HG02943 (cell line): Measurements from ENCODE around the gene MAPKAPK3.

Experiments
- ATAC-seq: cut with Tn5 transposase; IDR thresholded peaks from one replicate; pipeline ENCODE4 v1.9.1; 2021; ENCODE audit warnings: mild to moderate bottlenecking, low read depth, moderate library complexity; ENCODE audit not compliant: unreplicated experiment

The MAPKAPK3 gene

DNA sequence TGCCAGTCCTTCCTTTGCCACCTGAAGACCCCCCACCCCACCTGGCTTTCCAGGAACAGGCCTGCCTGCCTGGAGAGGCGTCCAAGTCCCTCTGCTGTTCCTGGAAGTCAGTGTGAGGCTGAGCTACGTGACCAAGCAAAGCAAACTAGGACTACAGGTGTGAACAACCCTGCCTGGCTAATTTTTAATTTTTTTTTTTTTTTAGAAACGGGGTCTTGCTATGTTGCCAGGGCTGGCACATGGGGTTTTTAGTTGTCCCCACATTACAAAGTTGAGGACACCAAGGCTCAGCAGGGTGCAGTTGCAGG lies 30.2 kb upstream of the MAPKAPK3 start:
- no peak for ATAC-seq

DNA sequence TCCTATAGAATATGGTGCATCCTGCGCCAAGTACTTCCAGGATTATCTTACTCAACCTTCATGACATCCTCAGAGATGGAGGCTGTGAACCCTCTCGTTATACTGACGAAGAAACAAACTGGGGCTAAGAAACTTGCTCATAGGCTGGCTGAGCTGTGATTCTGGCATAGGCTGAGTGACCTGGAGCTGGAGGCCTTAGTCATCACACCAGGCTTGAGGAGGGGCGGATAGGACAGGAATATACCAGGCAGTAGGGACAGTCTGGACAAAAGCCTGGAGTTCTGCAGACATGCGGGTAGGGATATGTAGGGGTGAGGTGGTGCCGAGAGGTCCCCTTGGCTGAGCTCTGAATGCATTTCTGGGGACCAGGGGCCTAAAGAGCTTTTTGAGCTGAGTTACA lies 29.6 kb upstream of the MAPKAPK3 start:
- ATAC-seq = no peak

DNA sequence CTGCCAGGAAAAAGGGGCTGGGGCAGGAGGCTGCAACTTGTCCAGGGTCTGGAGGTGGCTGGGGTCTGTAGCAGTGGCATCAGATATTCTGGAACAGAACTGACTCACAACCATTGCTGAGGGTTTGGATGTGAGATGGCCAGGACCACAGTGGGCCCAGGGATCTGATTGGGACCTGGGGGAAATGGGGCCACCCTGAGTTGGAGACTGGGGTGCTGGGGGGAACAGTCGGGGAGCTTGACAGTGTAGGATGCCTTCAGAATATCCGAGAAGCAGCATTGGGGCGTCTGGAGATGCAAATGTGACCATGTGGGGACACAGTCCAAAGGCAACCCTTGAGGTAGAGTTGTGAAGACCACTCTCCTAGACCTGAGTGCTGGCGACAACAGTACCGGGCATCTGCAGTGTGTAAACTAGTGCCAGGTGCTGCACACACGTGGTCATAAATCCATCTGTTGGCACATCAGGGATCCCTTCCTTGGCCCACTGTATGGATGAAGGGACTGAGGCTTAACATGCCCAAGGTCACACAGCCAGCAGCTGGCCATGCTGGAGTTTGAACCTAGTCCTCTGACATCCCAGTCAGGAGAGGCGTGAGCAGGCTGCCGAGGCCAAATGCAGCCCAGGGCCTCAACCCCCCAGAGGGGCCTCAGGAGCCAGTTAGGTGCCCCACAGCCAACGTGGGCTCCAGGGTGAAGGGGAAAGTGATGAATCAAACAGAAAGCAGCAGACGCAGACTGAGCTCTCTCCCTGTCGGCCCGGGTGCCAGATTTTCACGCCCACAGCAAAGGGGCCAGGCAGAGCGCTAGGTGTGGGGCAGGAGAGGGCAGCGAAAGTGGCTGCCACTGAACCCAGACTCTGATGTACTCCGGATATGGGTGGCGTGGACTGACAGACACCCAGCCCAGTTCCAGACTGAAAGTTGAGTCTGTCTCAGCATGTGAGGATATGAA lies 28.9 kb upstream of the MAPKAPK3 start:
- ATAC-seq = no peak

DNA sequence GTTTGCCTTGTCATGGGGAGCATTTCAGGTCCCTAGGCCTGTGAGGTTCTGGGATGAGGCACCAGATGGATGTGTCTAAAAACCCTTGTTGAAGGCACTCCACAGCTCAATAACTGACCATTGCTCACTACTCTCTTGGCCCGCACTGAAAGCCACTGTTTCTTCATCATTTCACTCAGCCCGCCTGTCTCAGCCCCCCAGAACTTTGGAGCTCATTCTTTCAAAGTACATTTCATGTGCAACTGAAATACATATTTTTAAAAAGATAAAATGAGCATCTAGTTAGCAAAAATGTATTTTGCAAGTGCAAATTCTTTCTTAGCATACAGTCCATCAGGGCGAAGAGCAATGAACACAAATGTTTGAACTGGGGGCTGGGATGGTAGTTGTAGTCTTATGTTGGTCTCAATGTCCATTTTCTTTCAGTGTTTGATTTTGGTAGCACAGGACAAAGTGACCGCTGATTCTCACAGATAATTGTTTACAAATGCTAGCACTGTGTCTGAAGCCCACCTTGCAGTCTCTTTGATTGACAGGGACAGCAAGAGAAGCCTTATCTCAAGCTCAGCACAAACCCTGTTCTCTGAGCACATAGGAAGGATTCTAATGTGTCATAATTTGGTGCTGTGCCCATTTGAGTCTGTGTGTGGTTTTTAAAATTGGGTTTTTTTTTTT lies 28.1 kb upstream of the MAPKAPK3 start:
- ATAC-seq = no peak

DNA sequence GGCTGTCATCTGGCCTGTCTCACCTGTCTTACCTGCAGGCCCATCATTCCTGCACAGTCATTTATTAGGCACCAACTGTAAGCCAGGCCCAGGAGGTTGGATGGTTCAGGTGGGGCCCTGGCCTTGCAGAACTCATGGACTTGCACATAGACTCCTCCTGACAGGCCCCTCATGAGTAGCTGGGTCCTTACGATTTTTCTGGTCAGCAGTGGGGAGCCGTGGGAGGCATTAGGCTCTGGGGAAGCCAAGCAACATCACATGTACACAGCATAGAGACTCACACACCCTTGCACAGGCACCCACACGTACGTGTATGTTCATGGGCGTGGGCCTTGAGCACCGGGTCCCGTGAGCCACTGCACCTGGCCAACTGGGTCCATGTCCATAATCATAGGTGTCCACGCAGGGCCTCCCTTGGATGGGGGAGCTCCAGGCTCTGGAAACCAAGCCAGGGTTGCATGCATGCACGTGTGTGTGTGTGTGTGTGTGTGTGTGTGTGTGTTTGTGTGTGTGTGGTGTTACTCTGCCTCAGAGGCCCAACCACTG lies 25.7 kb upstream of the MAPKAPK3 start:
- peak; percentile 12 for ATAC-seq

DNA sequence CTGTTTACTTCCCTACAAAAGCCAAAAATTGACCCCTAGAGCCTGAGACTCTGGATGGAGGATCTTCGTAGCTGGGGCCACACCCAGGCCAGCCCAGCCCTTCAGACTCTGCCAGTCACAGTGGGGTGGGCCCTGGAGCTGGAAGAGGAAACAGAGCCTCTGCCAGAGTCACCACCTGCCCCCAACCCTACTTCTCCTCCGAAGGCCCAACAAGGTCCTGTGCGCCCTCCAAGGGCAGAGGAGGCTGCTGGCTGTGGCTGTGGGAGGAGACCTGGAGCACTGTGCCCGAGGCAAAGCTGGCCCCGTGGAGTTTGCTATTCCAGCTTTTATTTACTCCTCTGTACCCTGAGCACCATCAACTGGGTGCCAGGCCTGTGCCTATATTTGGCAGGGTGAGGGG lies 24.4 kb upstream of the MAPKAPK3 start:
- no peak for ATAC-seq

DNA sequence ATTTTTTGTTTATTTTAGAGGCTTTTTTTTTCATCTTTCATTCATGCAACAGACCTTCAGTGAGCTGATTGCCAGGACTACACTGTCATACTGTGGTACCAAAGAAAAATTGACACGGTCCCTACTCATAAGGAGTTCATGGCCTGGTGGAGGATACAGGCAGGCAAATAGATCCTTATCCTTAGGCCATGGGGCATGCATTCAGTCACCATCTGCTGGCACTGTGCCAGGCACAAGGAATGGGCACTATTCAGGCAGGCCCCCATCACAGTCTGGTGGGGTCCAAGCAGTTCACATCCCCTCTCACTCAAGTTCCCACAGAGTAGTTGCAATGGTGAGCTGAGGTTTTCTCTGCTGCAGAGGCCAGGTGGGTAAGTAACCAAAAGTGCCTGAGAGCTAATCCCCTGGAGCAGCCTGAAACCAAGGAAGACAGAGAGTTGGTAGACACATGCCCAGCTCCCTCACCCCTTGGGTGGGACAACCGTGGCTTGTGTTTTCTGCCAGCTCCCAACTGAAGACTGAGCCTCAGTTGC lies 22.6 kb upstream of the MAPKAPK3 start:
- no peak for ATAC-seq

DNA sequence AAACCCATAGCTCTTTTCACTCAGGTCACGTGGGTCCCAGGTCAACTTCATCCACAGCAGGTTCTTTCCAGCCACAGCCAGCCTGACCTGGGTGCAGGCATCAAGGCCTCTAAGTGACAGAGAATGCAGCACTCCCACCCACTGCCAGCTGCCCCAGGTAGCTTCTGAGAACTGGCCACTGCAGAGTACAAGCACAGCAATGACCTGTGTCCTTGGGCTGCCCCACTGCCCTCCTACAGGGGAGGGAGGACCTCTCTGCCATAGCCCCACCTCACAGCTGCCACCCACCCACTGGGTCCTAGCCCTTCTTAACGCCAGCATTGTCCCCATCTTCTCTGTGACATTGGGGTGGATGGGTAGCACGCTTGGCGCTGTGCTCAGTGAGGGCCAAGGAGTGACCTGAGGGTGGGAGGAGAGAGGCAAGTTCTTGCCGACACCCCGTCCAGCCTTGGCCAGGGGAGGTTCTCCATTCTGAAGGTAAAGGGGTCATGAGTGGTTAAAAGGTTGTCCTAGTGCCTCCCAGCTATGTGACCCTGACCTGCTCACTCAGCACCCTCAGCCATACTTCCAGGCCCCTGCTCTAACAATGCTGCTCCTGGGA lies 17.7 kb upstream of the MAPKAPK3 start:
- no peak for ATAC-seq

DNA sequence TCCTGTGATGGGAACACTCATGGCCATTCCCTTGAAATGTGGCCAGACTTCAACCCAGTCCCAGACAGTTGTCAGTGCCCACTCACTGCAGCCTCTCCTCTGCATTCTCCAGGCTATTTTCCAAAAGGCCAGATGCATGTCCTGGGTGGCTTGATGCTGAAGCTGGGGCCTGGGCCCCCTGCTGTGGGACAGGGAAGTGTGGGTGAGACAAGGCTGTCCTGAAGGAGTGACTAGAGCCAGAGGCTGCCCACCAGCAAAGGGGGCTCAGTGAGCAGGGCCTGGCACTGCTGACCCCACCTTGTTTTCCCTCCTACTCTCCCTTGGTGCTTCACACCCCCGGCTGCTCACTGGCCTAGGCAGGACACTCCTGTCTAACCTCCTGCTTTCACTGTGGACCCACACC lies 17.2 kb upstream of the MAPKAPK3 start:
- ATAC-seq = no peak

DNA sequence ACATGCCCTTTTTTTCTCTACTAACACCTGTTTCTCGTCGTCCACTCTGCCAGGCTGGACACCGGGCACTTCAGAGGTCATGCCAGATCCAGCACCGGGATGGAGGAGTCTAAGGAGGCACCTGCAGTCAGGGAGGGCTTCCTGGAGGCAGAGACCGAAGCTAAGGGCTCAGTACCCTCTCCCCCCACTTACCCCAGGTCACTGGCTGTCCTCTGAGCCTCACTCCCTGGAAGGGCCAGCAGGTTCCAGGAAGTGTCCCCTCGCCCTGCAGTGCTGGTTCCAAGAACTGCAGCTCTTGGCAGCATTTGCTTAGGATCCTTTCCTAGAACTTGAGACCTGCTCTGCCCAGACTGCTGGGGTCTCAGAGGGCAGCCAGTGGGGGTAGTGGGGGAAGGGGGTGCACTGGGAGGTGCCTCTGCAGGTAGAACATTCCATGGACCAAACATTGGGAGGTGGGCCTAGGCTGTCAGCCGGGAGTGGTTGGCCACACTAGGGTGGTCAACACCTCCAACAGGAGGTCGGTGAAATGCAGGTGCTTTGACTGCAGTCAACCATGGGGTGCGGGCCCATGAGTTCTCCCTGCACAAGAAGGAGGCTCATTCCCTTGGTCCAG lies 16.7 kb upstream of the MAPKAPK3 start:
- no peak for ATAC-seq

DNA sequence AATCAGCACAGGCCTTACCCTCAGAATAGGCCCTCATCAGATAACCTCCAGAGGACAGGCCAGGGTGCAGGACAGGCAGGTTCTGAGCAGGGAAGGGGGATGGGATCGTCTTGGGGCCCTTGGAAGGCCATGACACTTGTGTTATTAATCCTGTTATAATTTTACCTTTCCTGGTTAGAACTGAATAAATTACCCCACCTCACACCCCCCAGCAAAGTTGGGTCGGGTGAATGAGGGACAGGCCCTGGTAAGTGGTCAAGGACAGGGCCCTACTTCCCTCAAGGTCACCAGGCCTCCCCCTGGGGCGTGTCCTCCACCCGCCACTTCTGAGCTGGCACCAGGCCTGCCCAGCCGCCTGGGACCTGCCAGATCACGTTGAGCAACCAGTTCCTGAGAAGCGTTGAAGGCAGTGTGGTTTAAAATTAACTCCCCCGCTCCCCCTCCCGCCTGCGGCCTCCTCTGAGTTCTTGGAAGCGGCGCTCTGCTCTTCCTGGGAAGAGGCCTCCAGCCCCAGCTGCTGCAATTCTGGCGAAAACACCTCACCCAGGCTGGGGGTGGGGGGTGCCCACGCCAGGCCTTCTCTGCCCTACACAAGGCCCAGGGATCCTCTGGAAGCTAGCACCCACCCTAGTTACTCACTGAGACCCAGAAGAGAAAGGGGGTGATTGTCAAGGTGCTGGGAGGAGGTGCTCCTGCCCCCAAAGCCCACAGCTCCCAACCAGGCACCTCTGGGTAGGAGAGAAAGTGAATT lies 15.9 kb upstream of the MAPKAPK3 start:
- no peak for ATAC-seq

DNA sequence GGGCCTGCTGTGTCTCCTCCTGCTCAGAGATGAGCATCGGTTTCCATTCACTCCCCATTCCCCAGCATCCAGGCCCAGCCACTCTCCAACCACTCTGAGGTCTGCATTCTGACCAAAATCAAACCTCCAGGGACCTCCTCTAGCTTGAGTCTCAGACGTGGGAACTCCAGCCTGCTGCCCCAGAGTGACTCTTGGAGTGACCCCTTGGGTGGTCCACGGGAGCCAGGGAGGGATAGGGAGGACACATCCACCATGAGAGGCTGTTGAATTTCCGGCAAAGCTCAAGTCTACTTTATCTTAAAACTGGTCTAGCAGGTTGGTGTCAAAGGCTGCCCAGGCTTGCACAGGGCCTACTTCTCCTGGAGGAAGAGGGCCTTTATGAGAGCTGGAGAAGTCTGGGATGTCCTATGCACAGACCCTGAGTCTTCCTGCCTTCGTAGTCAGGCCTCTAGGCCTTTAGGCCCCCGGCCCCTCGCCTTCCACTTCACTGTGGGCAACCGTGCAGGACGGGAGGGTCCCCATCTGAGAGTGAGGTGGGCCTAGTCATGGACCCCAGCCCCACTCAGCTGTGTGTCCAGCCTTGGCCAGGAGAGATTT lies 14.3 kb upstream of the MAPKAPK3 start:
- ATAC-seq = no peak

DNA sequence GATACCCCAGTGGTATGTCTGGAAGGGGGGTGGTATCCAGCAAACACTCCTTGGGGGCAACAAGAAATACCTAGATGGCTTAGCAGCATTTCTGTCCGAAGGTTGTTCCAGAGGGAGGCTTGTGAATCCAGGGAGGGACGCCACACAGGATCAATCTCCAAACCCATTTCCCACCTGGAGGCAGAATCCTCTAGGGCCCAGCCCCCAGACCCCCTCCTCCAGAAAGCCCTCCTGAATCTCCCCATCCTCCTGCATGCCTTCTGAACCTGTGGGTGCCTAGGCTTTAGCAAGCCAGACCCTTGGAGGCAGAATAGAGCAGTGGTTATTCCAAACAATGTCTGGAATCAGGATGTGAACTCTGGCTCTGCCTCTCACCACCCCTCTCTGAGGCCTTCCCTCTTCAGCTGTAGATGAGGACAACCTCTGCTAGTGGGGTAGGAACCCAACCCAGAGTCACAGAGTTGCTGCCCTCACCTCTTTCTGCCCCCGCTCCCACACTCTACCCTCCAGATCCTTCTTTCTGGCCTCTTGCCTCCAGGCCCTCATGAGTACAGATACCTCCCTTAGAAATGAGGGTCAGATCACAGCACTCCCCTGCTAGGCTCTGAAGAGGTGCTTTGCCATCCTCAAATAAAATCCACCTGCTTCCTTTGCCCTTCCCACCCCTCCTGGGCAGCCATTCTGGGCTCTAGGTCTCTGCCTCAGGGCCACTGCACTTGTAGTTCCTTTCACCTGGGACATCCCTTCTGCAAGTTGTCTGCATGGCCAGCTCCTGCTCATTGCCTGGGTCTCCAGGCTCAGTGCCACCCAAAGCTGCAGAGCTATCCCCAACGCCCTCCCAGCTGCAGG lies 13.5 kb upstream of the MAPKAPK3 start:
- ATAC-seq = no peak

DNA sequence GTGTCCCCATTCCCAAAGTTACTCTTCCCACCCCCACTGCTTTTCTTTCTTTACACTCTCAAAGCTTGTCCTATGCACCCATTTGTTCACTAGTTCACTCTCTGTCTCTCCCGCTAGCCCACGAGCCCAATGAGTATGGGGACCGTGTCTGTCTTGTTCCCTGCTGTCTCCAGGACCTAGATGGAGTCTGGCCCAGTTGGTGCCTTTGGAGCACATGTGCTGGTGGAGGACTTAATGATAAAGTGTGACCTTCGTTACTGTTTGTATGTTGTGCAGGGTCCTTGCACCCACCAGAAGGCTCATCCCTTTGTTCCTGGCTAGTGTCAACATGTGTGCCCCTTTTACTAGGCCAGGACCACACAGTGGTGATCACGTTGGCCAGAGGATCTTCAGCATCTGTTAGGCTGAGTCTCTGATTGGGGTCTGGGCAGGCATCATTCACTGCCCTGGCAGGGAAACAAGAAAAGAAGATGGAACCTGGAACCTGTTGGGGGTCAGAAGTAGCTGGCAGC lies 12.8 kb upstream of the MAPKAPK3 start:
- no peak for ATAC-seq

DNA sequence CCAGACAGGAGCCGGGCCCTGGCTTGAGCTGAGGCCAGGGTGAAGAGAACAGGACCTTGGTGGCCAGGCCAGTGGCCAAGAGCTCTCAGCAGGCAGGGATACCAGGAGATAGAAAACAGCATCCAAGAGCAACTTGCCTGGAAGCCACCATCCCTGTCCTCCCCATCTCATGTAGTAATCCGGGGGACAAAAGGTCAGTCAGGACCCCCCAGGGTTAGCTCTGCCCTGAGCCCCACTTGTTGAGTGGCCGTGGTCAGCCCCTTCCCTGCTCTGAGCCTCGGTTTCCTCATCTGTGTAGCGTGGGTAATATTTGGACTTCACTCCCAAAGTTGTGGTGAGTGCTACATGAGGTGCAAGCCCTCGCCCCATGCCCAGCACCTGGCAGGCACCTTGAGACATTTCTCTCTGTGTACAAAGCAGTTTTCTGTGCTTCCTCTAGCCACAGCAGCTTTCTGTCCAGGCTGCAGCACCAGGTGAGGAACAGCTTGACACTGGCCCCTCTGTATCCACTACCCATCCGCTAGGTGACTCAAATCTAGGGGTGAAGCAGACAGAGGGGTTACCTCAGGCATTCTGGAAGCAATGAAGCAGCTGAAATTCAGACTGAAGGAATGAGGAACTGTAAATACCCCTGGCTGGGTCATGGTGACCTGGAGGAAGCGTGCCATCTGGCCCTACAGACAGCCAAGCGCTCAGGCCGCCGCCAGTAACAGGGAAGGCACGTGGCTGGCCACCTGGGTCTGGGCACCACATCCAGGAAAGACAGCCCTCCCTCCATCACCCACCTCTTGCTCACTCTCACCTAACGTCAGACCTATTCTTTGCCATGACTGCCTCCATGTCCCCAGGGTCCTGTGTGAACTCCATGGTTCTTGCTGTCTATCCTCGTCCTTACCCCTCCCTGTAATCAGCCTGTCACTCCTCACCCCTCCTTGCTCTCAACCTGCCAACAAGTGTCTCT lies 12.0 kb upstream of the MAPKAPK3 start:
- no peak for ATAC-seq

DNA sequence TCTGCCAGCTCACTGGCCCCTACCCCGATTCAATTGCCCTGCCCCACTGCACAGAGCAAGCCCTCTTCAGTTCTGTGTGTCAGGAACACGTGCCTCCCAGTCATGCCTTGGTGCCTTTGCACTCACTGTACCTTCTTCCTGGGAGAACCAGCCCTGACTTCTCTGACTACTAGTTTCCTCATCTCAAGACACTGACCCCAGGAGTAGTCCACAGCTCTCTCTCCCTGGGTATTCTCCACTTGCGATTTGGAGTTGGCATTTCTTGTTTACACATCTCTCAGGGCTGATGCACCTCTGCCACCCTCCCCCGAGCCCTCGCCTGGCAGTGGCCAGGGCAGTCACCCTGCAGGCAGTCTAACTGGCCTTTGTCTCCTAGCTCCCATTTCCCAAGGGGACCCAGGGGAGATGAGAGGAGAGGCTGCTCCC lies 11.0 kb upstream of the MAPKAPK3 start:
- ATAC-seq = no peak

DNA sequence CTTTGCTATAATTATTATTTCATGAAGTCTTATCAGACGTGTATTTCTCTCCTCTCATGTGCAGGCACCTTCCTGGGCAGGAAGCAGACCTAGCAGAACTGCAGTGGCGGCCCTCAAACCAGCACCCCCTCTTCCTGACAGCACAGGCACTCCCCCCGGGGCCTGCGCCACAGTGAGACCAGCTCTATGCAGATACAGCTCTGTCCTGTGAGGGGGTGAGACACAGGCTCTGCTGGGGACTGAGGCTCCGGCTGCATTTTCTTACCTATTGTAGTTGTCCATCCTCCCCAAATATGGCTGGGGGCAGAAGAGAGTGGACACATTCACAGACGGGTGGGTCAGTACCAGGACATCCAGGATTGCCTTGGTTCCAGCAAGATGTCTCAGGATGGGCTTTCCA lies 10.4 kb upstream of the MAPKAPK3 start:
- ATAC-seq = no peak
